Neural crest cell (in vitro differentiated cells): ENCODE data around the gene ZBP1. TPM values are rescaled to one million over a fixed set of nuclear protein-coding genes. Genes with fewer than 3 reads are reported as not detected.

Source experiments
- DNase-seq: peaks from one replicate; pipeline ENCODE4 v3.0.0; 2021; ENCODE audit warnings: low read depth, mixed read lengths, low spot score
- H3K27ac Mint-ChIP-seq: one replicate; pipeline ENCODE4 v1.8.0; 2021; ENCODE audit warnings: mild to moderate bottlenecking, mixed read lengths; ENCODE audit not compliant: unreplicated experiment
- H3K27me3 Mint-ChIP-seq: 2 replicates; pipeline ENCODE4 v1.8.0; 2021; ENCODE audit warnings: low read depth, mild to moderate bottlenecking, mixed read lengths
- H3K36me3 Mint-ChIP-seq: 2 replicates; pipeline ENCODE4 v1.8.0; 2021; ENCODE audit warnings: low read depth, mild to moderate bottlenecking, mixed read lengths
- H3K4me1 Mint-ChIP-seq: 2 replicates; pipeline ENCODE4 v1.8.0; 2021; ENCODE audit warnings: mixed read lengths
- H3K4me3 Mint-ChIP-seq: one replicate; pipeline ENCODE4 v1.8.0; 2021; ENCODE audit warnings: mild to moderate bottlenecking, mixed read lengths
- H3K9me3 Mint-ChIP-seq: 2 replicates; pipeline ENCODE4 v1.8.0; 2021; ENCODE audit warnings: mixed read lengths
- total RNA-seq: library from RNA; stranded (reverse); gene quantifications from 2 replicates; pipeline ENCODE4 v1.2.1, GENCODE V29; 2021
- TF ChIP-seq, protein P1 (sequence below): fragments of 200-600 bp; sonication (generic); conservative IDR thresholded peaks from 2 replicates; pipeline ENCODE4 v1.5.0; 2021; ENCODE audit warnings: antibody characterized with exemption, mild to moderate bottlenecking

ZBP1 gene
- total RNA-seq, 1 donor from 2014 or later = not detected

GRCh38 chr20:57628047-57628961 lies 8.1 kb upstream of the ZBP1 start:
- Mint-ChIP-seq H3K27me3 (no peaks in the 10 kb centered on the region), H3K4me3 (no peak overlapping the region), H3K36me3 (no peaks in the 10 kb centered on the region), H3K9me3 (peaks cover 9% of the 10 kb centered on the region), H3K27ac (peak overlapping the region; percentile 32), H3K4me1 (peaks cover 4% of the 10 kb centered on the region)
- no peak for DNase-seq
- TF ChIP-seq, protein P1, sequence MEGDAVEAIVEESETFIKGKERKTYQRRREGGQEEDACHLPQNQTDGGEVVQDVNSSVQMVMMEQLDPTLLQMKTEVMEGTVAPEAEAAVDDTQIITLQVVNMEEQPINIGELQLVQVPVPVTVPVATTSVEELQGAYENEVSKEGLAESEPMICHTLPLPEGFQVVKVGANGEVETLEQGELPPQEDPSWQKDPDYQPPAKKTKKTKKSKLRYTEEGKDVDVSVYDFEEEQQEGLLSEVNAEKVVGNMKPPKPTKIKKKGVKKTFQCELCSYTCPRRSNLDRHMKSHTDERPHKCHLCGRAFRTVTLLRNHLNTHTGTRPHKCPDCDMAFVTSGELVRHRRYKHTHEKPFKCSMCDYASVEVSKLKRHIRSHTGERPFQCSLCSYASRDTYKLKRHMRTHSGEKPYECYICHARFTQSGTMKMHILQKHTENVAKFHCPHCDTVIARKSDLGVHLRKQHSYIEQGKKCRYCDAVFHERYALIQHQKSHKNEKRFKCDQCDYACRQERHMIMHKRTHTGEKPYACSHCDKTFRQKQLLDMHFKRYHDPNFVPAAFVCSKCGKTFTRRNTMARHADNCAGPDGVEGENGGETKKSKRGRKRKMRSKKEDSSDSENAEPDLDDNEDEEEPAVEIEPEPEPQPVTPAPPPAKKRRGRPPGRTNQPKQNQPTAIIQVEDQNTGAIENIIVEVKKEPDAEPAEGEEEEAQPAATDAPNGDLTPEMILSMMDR = no peak

DNA sequence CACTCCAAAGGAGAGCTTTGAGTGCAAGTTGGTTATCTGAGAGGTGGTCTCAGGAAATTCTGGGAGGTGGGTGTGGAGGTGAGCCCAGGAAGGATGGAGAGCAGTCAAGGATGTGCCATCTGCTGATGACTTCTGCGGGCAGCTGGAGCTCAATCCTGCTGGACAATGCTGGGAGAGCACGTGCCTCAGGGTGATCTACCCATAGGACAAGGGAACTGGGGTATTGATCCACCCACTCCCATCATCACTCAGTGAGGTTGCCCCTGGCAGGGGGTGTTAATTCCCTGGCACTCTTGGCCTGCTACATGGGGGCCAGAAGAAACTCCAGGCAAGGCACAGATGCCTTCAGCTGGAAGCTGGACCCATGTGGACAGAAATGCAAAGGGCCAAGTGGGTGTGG lies 7.1 kb upstream of the ZBP1 start:
- H3K36me3 Mint-ChIP-seq = no peaks in the 10 kb centered on the region
- no peak overlapping the region for H3K4me3 Mint-ChIP-seq
- DNase-seq = no peak
- H3K27me3 Mint-ChIP-seq = no peaks in the 10 kb centered on the region
- peaks cover 4% of the 10 kb centered on the region for H3K4me1 Mint-ChIP-seq
- peaks cover 9% of the 10 kb centered on the region for H3K9me3 Mint-ChIP-seq
- TF ChIP-seq, protein P1 = no peak
- no peak overlapping the region for H3K27ac Mint-ChIP-seq

GRCh38 chr20:57625978-57626377 lies 5.8 kb upstream of the ZBP1 start:
- Mint-ChIP-seq H3K27me3 (no peaks in the 10 kb centered on the region), H3K27ac (no peak overlapping the region), H3K4me1 (peaks cover 4% of the 10 kb centered on the region), H3K36me3 (no peaks in the 10 kb centered on the region), H3K9me3 (peaks cover 9% of the 10 kb centered on the region), H3K4me3 (no peak overlapping the region)
- DNase-seq = no peak
- TF ChIP-seq, protein P1 = no peak

DNA sequence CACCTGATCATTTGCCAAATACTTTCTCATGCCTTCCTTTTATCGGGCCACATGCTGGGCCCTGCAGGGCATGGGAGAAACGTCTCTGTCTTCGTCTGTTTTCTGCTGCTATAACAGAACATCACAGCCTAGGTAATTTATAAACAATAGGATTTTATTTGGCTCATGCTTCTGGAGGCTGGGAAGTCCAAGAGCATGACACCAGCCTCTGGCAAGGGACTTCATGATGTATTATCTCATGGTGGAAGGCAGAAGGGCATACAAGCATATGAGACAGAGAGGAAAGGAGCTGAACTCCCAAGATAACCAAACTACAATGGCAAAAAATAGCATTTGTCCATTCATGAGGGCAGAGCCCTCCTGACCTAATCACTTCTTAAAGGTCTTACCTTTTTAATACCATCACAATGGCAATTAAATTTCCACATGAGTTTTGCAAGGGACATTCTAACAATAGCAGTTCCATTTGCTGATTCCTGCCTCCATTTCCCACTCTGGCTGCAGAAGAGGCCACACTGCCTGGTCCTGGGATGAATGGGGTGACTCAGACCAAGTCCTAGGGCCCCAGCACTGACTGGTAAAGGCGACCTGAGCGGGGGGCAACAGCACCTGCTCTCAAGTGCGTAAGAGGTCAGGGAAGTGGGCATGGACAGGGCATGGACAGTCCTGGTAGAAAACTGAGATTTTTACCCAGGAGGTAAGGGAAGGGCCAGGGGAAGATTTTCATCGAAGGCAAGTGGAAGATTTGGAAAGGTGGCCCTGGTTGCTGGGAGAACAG lies 5.1 kb upstream of the ZBP1 start:
- DNase-seq = no peak
- Mint-ChIP-seq H3K36me3 (no peaks in the 10 kb centered on the region), H3K27ac (no peak overlapping the region), H3K4me3 (no peak overlapping the region), H3K9me3 (peaks cover 9% of the 10 kb centered on the region), H3K27me3 (no peaks in the 10 kb centered on the region), H3K4me1 (peaks cover 4% of the 10 kb centered on the region)
- TF ChIP-seq, protein P1 = no peak

GRCh38 chr20:57624124-57624523 lies 3.9 kb upstream of the ZBP1 start:
- H3K36me3 Mint-ChIP-seq = no peaks in the 10 kb centered on the region
- H3K27ac Mint-ChIP-seq = no peak overlapping the region
- peaks cover 2% of the 10 kb centered on the region for H3K27me3 Mint-ChIP-seq
- H3K4me1 Mint-ChIP-seq = peaks cover 4% of the 10 kb centered on the region
- no peak overlapping the region for H3K4me3 Mint-ChIP-seq
- H3K9me3 Mint-ChIP-seq = peaks cover 6% of the 10 kb centered on the region
- TF ChIP-seq, protein P1 = no peak
- DNase-seq = no peak
